MM.1S (cell line): ENCODE results near the gene TLR6.
"Not testable (repeated sequence)": the region's sequence is repeated elsewhere in the genome, so short reads cannot be mapped to it uniquely, and the experiment has no call there.

Source experiments
- EZH2 ChIP-seq: fragments of 300-600 bp; sonication (generic); optimal IDR thresholded peaks from 2 replicates; pipeline ENCODE3; 2017; ENCODE audit warnings: low read depth, mild to moderate bottlenecking, antibody characterized with exemption, low read length, mixed read lengths
- EZH2phosphoT487 ChIP-seq: fragments of 300-600 bp; sonication (generic); IDR thresholded peaks from 2 replicates; pipeline ENCODE4 v1.6.1; 2018; ENCODE audit warnings: antibody characterized with exemption, low read length
- TF ChIP-seq, protein P1 (sequence below): fragments of 300-600 bp; sonication (generic); IDR thresholded peaks from 2 replicates; pipeline ENCODE4 v1.5.1; 2016; ENCODE audit warnings: antibody characterized with exemption, low read length, mixed read lengths

DNA sequence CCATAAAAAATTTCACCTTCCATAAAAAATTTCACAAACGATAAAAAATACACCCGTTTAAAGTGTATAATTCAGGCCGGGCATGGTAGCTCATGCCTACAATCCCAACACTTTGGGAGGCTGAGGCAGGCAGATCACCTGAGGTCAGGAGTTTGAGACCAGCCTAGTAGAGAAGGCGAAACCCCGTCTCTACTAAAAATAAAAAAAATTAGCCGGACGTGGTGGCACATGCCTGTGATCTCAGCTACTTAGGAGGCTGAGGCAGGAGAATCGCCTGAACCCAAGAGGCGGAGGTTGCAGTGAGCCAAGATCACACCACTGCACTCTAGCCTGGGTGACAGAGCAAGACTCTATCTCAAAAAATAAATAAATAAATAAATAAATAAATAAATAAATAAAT lies 50.4 kb downstream of the TLR6 start:
- TF ChIP-seq EZH2, EZH2phosphoT487: not testable (repeated sequence)
- TF ChIP-seq, protein P1, sequence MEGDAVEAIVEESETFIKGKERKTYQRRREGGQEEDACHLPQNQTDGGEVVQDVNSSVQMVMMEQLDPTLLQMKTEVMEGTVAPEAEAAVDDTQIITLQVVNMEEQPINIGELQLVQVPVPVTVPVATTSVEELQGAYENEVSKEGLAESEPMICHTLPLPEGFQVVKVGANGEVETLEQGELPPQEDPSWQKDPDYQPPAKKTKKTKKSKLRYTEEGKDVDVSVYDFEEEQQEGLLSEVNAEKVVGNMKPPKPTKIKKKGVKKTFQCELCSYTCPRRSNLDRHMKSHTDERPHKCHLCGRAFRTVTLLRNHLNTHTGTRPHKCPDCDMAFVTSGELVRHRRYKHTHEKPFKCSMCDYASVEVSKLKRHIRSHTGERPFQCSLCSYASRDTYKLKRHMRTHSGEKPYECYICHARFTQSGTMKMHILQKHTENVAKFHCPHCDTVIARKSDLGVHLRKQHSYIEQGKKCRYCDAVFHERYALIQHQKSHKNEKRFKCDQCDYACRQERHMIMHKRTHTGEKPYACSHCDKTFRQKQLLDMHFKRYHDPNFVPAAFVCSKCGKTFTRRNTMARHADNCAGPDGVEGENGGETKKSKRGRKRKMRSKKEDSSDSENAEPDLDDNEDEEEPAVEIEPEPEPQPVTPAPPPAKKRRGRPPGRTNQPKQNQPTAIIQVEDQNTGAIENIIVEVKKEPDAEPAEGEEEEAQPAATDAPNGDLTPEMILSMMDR = not testable (repeated sequence)
